Esophagus squamous epithelium (tissue), 5 donors: ENCODE results near the gene DLGAP4. TPM values are rescaled to one million over a fixed set of nuclear protein-coding genes. Genes with fewer than 3 reads are reported as not detected.

Experiments used
- DNase-seq: peaks from one replicate; lab custom pipeline; 2025; lab: John Stamatoyannopoulos, UW
- H3K27ac ChIP-seq, 4 donors: fragments of 200-600 bp; sonication (generic); one replicate each; pipeline ENCODE4 v1.5.1; 2016 to 2019; ENCODE audit warnings: mild to moderate bottlenecking in 1 of 4
- H3K27me3 ChIP-seq, 4 donors: fragments of 200-600 bp; sonication (generic); 1 replicate in 3 of 4; 2 replicates in 1 of 4; pipeline versions ENCODE4 v1.5.1 to v1.6.0; 2017 to 2021; ENCODE audit warnings: antibody characterized with exemption in 1 of 4
- H3K36me3 ChIP-seq, 3 donors: fragments of 200-600 bp; sonication (generic); one replicate each; pipeline ENCODE4 v1.5.1; 2016 to 2019
- H3K4me1 ChIP-seq, 3 donors: fragments of 200-600 bp; sonication (generic); one replicate each; pipeline ENCODE4 v1.5.1; 2017 to 2019
- H3K4me3 ChIP-seq, 4 donors: fragments of 200-600 bp; sonication (generic); 1 replicate in 3 of 4; 2 replicates in 1 of 4; pipeline ENCODE4 v1.5.1; 2016 to 2019; ENCODE audit warnings: mild to moderate bottlenecking in 2 of 4, moderate library complexity in 1 of 4
- H3K9me3 ChIP-seq, 3 donors: fragments of 200-600 bp; sonication (generic); one replicate each; pipeline ENCODE4 v1.5.1; 2016 to 2019
- POLR2A ChIP-seq, 4 donors: fragments of 450-650 bp; IDR thresholded peaks; one replicate each; pipeline ENCODE4 v1.6.1; 2017; ENCODE audit warnings: antibody characterized with exemption in 4 of 4, mild to moderate bottlenecking in 4 of 4, moderate library complexity in 3 of 4
- WGBS, 2 donors: methylation state at CpG; one replicate each; pipeline ENCODE4 v1.1.5; 2018; 5-methylcytosine and 5-hydroxymethylcytosine counted together
- intact Hi-C: fragments of 100-400 bp; cut with DNase I; formaldehyde crosslinking; loops from one replicate; pipeline ENCODE4 v1.15.0; 2022
- total RNA-seq, 4 donors: library from RNA; depleted of rRNA; stranded (reverse); fragments of >200 nt; gene quantifications; one replicate each; pipeline ENCODE4 v1.1.0, GENCODE V29; 2016
- TF ChIP-seq, protein P1 (sequence below), 6 experiments: fragments of 450-650 bp in 4 of 6; fragments of 200-600 bp in 2 of 6; sonication (generic) in 2 of 6; IDR thresholded peaks; one replicate each; pipeline ENCODE4 v1.5.1; 2016 to 2019; ENCODE audit warnings: antibody characterized with exemption in 6 of 6, mild to moderate bottlenecking in 4 of 6, moderate library complexity in 4 of 6
- donor health status: DM: yes; HTN: yes; CAD: no.

Gene DLGAP4
- total RNA-seq, 4 donors from 2014 or later, result 9.4 to 40.4 (median 16.4) TPM

DNA sequence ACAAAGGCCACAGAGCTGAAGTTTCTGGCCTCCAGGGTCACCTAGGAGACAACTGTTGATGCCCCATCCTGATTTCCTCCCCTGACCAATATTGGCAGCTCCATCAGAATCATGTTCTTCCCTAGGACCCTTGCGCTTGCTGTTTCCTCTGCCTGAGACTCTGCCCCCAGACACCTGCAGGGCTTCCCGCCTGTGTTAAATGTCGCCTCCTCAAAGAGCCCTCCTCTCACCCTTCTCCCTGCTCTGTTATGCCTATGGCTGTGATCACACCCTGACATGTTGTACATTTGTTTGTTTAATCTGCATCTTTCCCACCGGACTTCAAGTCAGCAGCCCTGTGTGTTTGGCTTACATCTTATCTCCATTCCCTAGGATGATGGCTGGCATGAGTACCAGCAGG, 30.1 kb downstream of the DLGAP4 start:
- Histone ChIP-seq H3K9me3 (no peaks in the 10 kb centered on the region), H3K4me1 (no peaks in the 10 kb centered on the region), H3K4me3 (no peak overlapping the region), H3K27ac (no peak overlapping the region), H3K27me3 (peaks cover 0 to 95% (median 1%) of the 10 kb centered on the region in 4 donors), H3K36me3 (no peaks in the 10 kb centered on the region)
- intact Hi-C loops, result no loop called here
- no peak for TF ChIP-seq POLR2A (IDR thresholded peaks at IDR 0.05)
- TF ChIP-seq, protein P1, sequence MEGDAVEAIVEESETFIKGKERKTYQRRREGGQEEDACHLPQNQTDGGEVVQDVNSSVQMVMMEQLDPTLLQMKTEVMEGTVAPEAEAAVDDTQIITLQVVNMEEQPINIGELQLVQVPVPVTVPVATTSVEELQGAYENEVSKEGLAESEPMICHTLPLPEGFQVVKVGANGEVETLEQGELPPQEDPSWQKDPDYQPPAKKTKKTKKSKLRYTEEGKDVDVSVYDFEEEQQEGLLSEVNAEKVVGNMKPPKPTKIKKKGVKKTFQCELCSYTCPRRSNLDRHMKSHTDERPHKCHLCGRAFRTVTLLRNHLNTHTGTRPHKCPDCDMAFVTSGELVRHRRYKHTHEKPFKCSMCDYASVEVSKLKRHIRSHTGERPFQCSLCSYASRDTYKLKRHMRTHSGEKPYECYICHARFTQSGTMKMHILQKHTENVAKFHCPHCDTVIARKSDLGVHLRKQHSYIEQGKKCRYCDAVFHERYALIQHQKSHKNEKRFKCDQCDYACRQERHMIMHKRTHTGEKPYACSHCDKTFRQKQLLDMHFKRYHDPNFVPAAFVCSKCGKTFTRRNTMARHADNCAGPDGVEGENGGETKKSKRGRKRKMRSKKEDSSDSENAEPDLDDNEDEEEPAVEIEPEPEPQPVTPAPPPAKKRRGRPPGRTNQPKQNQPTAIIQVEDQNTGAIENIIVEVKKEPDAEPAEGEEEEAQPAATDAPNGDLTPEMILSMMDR (IDR thresholded peaks at IDR 0.05), result no peak
- WGBS, 2 donors, result 63 to 81% methylated on average over 4 of the region's 4 CpGs
- DNase-seq, result no peak

DNA sequence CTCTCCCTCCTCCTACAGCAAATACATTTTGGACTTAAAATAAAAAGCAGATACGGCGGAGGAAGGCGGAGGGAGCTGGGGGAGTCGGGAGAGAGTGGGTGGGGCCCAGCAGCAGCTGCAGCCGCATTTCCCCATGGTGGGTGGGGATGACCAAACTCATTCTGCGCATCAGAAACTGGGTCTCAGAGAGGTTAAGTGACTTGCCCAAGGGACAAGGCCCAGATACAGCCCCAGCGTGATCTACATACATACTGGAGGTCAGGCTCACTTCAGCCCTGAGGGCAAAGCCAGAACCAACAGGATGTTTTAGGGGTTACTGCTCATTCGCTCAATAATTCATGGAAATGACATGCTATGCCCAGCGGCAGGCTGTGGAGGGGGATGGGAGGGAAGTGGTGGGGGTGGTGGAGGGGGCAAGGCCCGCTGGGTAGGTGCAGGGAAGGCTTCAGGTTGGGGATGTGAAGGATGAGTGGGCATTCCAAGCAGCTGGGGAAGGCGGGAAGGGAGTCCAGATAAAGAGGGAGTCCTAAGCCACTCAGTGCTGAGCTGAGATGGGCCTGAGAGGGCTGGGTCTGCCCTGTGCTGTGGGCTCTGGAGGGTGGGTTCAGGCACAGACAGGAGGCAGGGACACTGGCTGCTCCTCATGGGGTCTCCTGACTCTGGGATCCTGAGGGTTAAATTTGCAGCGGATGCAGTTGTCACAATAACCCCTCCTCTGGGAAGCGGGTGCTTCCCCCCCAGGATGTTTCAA, 31.0 kb downstream of the DLGAP4 start:
- WGBS, 2 donors, result 33 to 39% methylated on average over 5 to 7 of the region's 13 CpGs
- no peaks in the 10 kb centered on the region for H3K4me1 ChIP-seq
- H3K27ac ChIP-seq, result no peak overlapping the region
- TF ChIP-seq, protein P1 (IDR thresholded peaks at IDR 0.05), result no peak
- TF ChIP-seq POLR2A (IDR thresholded peaks at IDR 0.05), result no peak
- no peaks in the 10 kb centered on the region for H3K9me3 ChIP-seq
- no peak overlapping the region for H3K4me3 ChIP-seq
- no peak for DNase-seq
- H3K36me3 ChIP-seq, result no peaks in the 10 kb centered on the region
- peaks cover 0 to 93% (median 1%) of the 10 kb centered on the region in 4 donors for H3K27me3 ChIP-seq
- intact Hi-C loops, result no loop called here

DNA sequence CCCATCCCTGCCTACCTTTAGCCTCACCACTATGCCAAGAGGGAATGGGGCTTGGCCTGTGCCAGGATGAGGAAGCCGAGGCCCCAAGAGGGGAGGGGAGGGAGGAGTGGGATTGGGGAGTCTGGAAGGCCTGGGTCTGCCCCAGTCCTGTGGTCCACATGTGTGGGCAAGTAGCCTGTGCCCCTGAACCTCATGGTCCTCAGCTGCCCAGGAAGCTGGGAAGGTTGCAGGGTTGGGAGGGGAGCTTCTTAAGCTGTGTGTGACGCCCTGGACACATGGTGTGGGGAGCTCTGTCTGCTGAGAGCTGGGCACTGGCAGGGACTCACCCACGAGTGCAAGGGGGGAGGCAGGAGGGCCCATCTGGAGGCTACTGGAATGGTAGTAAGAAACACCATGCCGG, 31.7 kb downstream of the DLGAP4 start:
- no peak for DNase-seq
- no peak overlapping the region for H3K27ac ChIP-seq
- 65 to 66% methylated on average over 3 of the region's 4 CpGs for WGBS, 2 donors
- H3K4me3 ChIP-seq, result no peak overlapping the region
- H3K4me1 ChIP-seq, result no peaks in the 10 kb centered on the region
- intact Hi-C loops, result no loop called here
- TF ChIP-seq, protein P1 (IDR thresholded peaks at IDR 0.05), result no peak
- no peak for TF ChIP-seq POLR2A (IDR thresholded peaks at IDR 0.05)
- no peaks in the 10 kb centered on the region for H3K36me3 ChIP-seq
- no peaks in the 10 kb centered on the region for H3K9me3 ChIP-seq
- H3K27me3 ChIP-seq, result peaks cover 0 to 86% (median 1%) of the 10 kb centered on the region in 4 donors

DNA sequence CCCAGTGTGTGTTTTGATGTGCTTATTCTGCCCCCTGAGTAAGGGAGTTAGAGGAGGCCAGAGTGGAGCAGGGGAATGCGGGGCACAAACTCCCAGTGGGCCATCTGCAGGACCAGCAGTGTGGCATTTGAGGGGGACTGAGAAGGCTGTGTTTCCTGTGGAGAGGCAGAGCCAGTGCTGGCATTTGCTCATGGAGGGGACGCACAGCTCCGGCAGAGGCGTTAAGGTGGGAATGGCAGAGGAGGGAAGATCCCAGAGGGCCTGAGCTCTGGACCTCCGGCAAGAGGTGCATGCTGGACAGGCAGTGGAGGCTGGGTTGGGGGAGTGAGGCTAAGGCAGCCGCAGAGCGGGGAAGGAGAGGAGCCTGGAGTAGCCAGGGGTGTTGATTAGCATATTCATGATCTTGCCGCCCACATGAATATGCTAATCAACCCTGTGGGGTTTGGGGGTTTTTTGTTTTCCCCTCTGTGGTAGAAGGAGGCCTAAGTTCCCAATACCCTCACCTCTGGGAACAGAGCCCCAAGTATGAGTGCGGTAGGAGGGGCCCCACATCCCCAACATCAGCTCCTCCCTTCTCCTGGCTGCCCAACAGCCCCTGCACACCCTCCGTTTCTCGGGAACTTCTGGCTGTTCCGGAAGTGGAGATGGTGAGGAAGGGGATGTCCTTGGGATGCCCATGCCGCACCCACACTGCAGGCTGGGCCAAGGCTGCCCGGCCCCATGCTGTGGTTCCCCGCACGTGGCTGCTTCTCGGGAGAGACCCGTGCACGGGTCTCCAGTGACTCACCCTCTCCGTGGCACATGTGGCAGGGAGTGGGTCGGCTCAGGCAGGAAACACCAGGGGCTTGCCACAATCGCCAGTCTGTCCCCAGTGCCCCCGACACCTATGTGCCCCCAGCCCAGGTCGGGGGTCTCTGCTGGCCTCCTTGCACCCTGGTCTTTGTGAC, 33.8 kb downstream of the DLGAP4 start:
- Histone ChIP-seq H3K27ac (no peak overlapping the region), H3K36me3 (no peaks in the 10 kb centered on the region), H3K27me3 (peaks cover 0 to 65% (median 0%) of the 10 kb centered on the region in 4 donors), H3K4me3 (no peak overlapping the region), H3K4me1 (no peaks in the 10 kb centered on the region), H3K9me3 (no peaks in the 10 kb centered on the region)
- intact Hi-C loops, result no loop called here
- DNase-seq, result no peak
- no peak for TF ChIP-seq POLR2A (IDR thresholded peaks at IDR 0.05)
- TF ChIP-seq, protein P1 (IDR thresholded peaks at IDR 0.05), result no peak
- 33 to 35% methylated on average over 4 to 12 of the region's 24 CpGs for WGBS, 2 donors

DNA sequence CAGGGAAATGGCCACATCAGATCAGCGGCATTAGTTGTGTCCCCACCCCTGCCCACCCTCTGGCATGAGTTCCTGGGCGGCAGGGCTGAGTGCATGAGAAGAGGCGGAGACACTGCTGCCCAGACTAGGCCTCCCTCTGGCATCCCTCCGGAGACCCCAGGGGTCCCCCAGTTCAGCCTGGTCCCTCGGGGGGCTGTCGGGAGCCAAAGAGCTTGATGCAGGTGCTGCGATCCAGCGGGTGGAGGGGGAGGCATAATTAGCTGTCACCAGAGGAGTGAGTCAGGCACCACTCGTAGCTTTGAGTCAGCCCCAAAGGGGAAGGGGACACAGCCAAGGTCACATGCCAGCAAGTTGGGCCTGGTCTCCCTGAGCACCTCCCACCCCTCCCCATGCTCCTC, 34.5 kb downstream of the DLGAP4 start:
- H3K4me3 ChIP-seq, result no peak overlapping the region
- TF ChIP-seq POLR2A (IDR thresholded peaks at IDR 0.05), result no peak
- TF ChIP-seq, protein P1 (IDR thresholded peaks at IDR 0.05), result no peak
- DNase-seq, result no peak
- intact Hi-C loops, result no loop called here
- H3K9me3 ChIP-seq, result no peaks in the 10 kb centered on the region
- no peaks in the 10 kb centered on the region for H3K36me3 ChIP-seq
- peaks cover 0 to 59% (median 0%) of the 10 kb centered on the region in 4 donors for H3K27me3 ChIP-seq
- H3K27ac ChIP-seq, result no peak overlapping the region
- H3K4me1 ChIP-seq, result no peaks in the 10 kb centered on the region
- no CpG with 5 or more reads among the region's 9 CpGs for WGBS, 2 donors
